K562 (cell line): ENCODE measurements around the gene NME4. TPM values are rescaled to one million over a fixed set of nuclear protein-coding genes. Genes with fewer than 3 reads are reported as not detected.

ENCODE experiments used
- ADNP ChIP-seq: fragments of 200-800 bp; sonication (Bioruptor generic); IDR thresholded peaks from 2 replicates; pipeline ENCODE4 v1.6.1; 2016; ENCODE audit warnings: missing genetic modification characterization, missing compliant biosample characterization
- BMI1 ChIP-seq: fragments of 150-350 bp; IDR thresholded peaks from 2 replicates; pipeline ENCODE4 v1.6.1; 2014; ENCODE audit warnings: low read length
- CBX2 ChIP-seq: fragments of 200-600 bp; sonication (generic); IDR thresholded peaks from one replicate; pipeline ENCODE4 v1.6.1; 2012; ENCODE audit warnings: mild to moderate bottlenecking, low read length, inconsistent platforms; ENCODE audit not compliant: insufficient read depth, poor library complexity, severe bottlenecking
- CREB1 ChIP-seq, 2 experiments: sonication (generic) in 1 of 2; formaldehyde crosslinking in 1 of 2; IDR thresholded peaks; 2 replicates each; pipeline versions ENCODE4 v1.6.1 to v1.8.0; 2012 to 2022; ENCODE audit warnings: inconsistent platforms in 1 of 2, mild to moderate bottlenecking in 1 of 2, missing genetic modification reagents in 1 of 2, moderate library complexity in 1 of 2
- DACH1 ChIP-seq: fragments of 450-650 bp; IDR thresholded peaks from 2 replicates; pipeline ENCODE4 v1.6.1; 2018; ENCODE audit not compliant: partially characterized antibody
- DIDO1 ChIP-seq: fragments of 450-650 bp; IDR thresholded peaks from 2 replicates; pipeline ENCODE4 v1.6.1; 2016; ENCODE audit warnings: low read depth, missing biosample characterization, missing genetic modification characterization
- EP400 ChIP-seq: fragments of 450-650 bp; IDR thresholded peaks from 2 replicates; pipeline ENCODE4 v1.6.1; 2017; ENCODE audit warnings: antibody characterized with exemption, mild to moderate bottlenecking, moderate library complexity
- FOXP4 ChIP-seq: sonication (generic); formaldehyde crosslinking; IDR thresholded peaks from 2 replicates; pipeline ENCODE4 v1.8.0; 2022; ENCODE audit warnings: mild to moderate bottlenecking, missing genetic modification reagents, borderline replicate concordance
- GATAD2B ChIP-seq: fragments of 450-650 bp; IDR thresholded peaks from 2 replicates; pipeline ENCODE4 v1.6.1; 2017; ENCODE audit warnings: mild to moderate bottlenecking, borderline replicate concordance
- GTF2A2 ChIP-seq: IDR thresholded peaks from 2 replicates; pipeline ENCODE4 v1.6.1; 2016; ENCODE audit warnings: mild to moderate bottlenecking, missing genetic modification characterization, missing compliant biosample characterization
- IRF1 ChIP-seq: sonication (generic); formaldehyde crosslinking; IDR thresholded peaks from 2 replicates; pipeline ENCODE4 v1.8.0; 2022; ENCODE audit warnings: missing genetic modification reagents, mild to moderate bottlenecking, borderline replicate concordance
- JUN ChIP-seq, 2 experiments: sonication (generic) in 1 of 2; formaldehyde crosslinking in 1 of 2; IDR thresholded peaks; 2 replicates each; pipeline versions ENCODE4 v1.6.1 to v1.8.0; 2012 to 2022; ENCODE audit warnings: borderline replicate concordance in 2 of 2, mild to moderate bottlenecking in 2 of 2, improper control_type of control experiment in 1 of 2, low read depth in 1 of 2, low read length in 1 of 2, missing genetic modification reagents in 1 of 2
- JUND ChIP-seq, 2 experiments: IDR thresholded peaks; 2 replicates in 1 of 2; 3 replicates in 1 of 2; pipeline ENCODE4 v1.6.1; 2011; ENCODE audit warnings: borderline replicate concordance in 2 of 2, low read depth in 2 of 2, low read length in 2 of 2, improper control_type of control experiment in 1 of 2, missing biosample characterization in 1 of 2, missing genetic modification characterization in 1 of 2, missing genetic modification reagents in 1 of 2
- KLF10 ChIP-seq: fragments of 250-450 bp; sonication (Bioruptor Pico); IDR thresholded peaks from 2 replicates; pipeline ENCODE4 v1.6.1; 2021; ENCODE audit warnings: matching md5 sums
- NCOR1 ChIP-seq: fragments of 450-650 bp; IDR thresholded peaks from 2 replicates; pipeline ENCODE4 v1.6.1; 2016; ENCODE audit warnings: mild to moderate bottlenecking, moderate library complexity
- PCBP1 ChIP-seq: fragments of 200-400 bp; formaldehyde crosslinking; IDR thresholded peaks from 2 replicates; pipeline ENCODE4 v1.6.1; 2018; ENCODE audit warnings: mild to moderate bottlenecking, low read depth, low read length; ENCODE audit not compliant: poor library complexity, severe bottlenecking
- RAD21 ChIP-seq, 2 experiments: fragments of 250-450 bp in 1 of 2; fragments of 450-650 bp in 1 of 2; sonication (Bioruptor Pico) in 1 of 2; formaldehyde crosslinking in 1 of 2; IDR thresholded peaks in 1 of 2; conservative IDR thresholded peaks in 1 of 2; 2 replicates each; pipeline versions ENCODE4 v1.4.0 to v1.8.0; 2020 to 2022; ENCODE audit warnings: mild to moderate bottlenecking in 2 of 2, moderate library complexity in 1 of 2
- ZMIZ1 ChIP-seq, 2 experiments: fragments of 150-350 bp in 1 of 2; IDR thresholded peaks; 2 replicates each; pipeline ENCODE4 v1.6.1; 2012 to 2016; ENCODE audit warnings: low read depth in 2 of 2, low read length in 2 of 2, mild to moderate bottlenecking in 1 of 2, moderate library complexity in 1 of 2
- ZNF586 ChIP-seq: fragments of 450-650 bp; formaldehyde crosslinking; conservative IDR thresholded peaks from 2 replicates; pipeline ENCODE4 v1.4.0; 2020; ENCODE audit warnings: mild to moderate bottlenecking, moderate library complexity
- polyA plus RNA-seq, 8 experiments: library from polyadenylated mRNA; depleted of rRNA in 4 of 8; stranded (reverse) in 5 of 8; unstranded in 3 of 8; fragments of >200 nt; fragmentation: Nextera tagmentation in 2 of 8; fragmentation: Illumina TruSeq in 1 of 8; extraction: Ambion mirVana in 2 of 8; extraction: Trizol in 1 of 8; gene quantifications; 2 replicates each; pipeline versions ENCODE4 v1.2.1 to v1.2.3, GENCODE V29; 2011 to 2014; ENCODE audit warnings: inconsistent platforms in 1 of 8, missing spikeins in 1 of 8
- total RNA-seq, 7 experiments: library from RNA; depleted of rRNA in 6 of 7; stranded (reverse); fragments of >200 nt in 6 of 7; fragmentation: Illumina TruSeq in 2 of 7; extraction: Trizol in 2 of 7; gene quantifications; 2 replicates each; pipeline versions ENCODE4 v1.2.1 to v1.2.3, GENCODE V29; 2011 to 2021; ENCODE audit warnings: low replicate concordance in 1 of 7

Gene NME4
- total and polyA plus RNA-seq, 9 of the 15 experiments (the other 6 are each of a cell fraction or from before 2014, with no cell fraction given): 15.4 to 264 (median 139) TPM

GRCh38 chr16:369275-369865 lies 27.6 kb upstream of the NME4 start (continued):
- no peak for TF ChIP-seq IRF1
- no peak for TF ChIP-seq CBX2
- TF ChIP-seq PCBP1: peak; percentile 31
- TF ChIP-seq NCOR1: no peak
- TF ChIP-seq DACH1: no peak
- TF ChIP-seq DIDO1 (tag): no peak
- TF ChIP-seq ADNP (tag): no peak
- no peak for TF ChIP-seq JUN (IDR thresholded peaks at IDR 0.05; ENCODE audit: borderline replicate concordance, low read depth, low read length)
- TF ChIP-seq JUN (CRISPR knock-in tag; IDR thresholded peaks at IDR 0.05; ENCODE audit: borderline replicate concordance): peak; percentile 57; the same call in 1 of the 2 replicates
- no peak for TF ChIP-seq GATAD2B
- no peak for TF ChIP-seq RAD21 (CRISPR knock-in tag; conservative IDR thresholded peaks at IDR 0.05 in 1 of 2, IDR thresholded peaks at IDR 0.05 in 1 of 2)
- no peak for TF ChIP-seq FOXP4 (CRISPR knock-in tag)
- TF ChIP-seq EP400: peak; percentile 14; the same call in 1 of the 2 replicates
- TF ChIP-seq BMI1: no peak
- TF ChIP-seq KLF10 (CRISPR knock-in tag): no peak
- TF ChIP-seq GTF2A2 (tag): no peak
- no peak for TF ChIP-seq CREB1 (IDR thresholded peaks at IDR 0.05)
- peak; percentile 26; the same call in 1 of the 2 replicates for TF ChIP-seq CREB1 (CRISPR knock-in tag; IDR thresholded peaks at IDR 0.05)
- TF ChIP-seq ZNF586: no peak
- TF ChIP-seq ZMIZ1 (IDR thresholded peaks at IDR 0.05; ENCODE audit: low read depth in 2 of 2, low read length in 2 of 2): no peak
- peak; percentile 44 for TF ChIP-seq JUND (IDR thresholded peaks at IDR 0.05; ENCODE audit: borderline replicate concordance, low read depth, low read length)
- no peak; the same call in 2 of the 3 replicates for TF ChIP-seq JUND (tag; IDR thresholded peaks at IDR 0.05; ENCODE audit: borderline replicate concordance, low read depth, low read length)
